Measurements from ENCODE around the gene SCNN1B.

DNA sequence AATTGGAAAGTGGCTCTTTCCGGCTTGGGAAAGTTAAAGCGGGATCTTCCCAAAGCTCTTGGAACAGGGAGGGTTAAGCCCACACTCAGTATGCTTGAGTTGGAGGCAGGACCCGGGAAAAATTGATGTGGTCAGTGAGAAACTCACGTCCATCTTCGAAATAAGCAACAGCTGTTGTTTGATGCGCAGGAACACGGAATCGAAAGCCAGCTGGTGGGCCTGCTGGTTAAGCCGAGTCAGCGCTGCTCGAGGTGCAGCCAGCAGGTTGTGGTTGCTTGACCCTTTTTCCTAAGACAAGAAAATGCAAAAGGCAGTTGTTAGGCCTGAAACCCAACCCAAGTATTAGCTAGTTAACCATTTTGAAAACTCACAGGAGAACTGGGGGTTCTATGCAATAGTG is 101.4 kb downstream of the SCNN1B start:
- TF ChIP-seq POLR2AphosphoS5 (IDR thresholded peaks at IDR 0.05): no peak
- TF ChIP-seq, protein P1, sequence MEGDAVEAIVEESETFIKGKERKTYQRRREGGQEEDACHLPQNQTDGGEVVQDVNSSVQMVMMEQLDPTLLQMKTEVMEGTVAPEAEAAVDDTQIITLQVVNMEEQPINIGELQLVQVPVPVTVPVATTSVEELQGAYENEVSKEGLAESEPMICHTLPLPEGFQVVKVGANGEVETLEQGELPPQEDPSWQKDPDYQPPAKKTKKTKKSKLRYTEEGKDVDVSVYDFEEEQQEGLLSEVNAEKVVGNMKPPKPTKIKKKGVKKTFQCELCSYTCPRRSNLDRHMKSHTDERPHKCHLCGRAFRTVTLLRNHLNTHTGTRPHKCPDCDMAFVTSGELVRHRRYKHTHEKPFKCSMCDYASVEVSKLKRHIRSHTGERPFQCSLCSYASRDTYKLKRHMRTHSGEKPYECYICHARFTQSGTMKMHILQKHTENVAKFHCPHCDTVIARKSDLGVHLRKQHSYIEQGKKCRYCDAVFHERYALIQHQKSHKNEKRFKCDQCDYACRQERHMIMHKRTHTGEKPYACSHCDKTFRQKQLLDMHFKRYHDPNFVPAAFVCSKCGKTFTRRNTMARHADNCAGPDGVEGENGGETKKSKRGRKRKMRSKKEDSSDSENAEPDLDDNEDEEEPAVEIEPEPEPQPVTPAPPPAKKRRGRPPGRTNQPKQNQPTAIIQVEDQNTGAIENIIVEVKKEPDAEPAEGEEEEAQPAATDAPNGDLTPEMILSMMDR (IDR thresholded peaks at IDR 0.05): no peak
